OCI-LY3 (cell line): ENCODE data around the gene PBX3.

Experiments
- H2AFZ ChIP-seq: fragments of 200-600, 300-600 bp; shearing (Covaris generic); 2 replicates; pipeline ENCODE4 v1.6.0; 2014; ENCODE audit warnings: antibody characterized with exemption, low read depth, low read length
- H3K27ac ChIP-seq: fragments of 200-600, 300-600 bp; sonication (generic); 2 replicates; pipeline ENCODE4 v1.5.1; 2014; ENCODE audit warnings: mild to moderate bottlenecking, low read length, moderate library complexity, mixed read lengths
- H3K27me3 ChIP-seq: fragments of 200-600, 300-600 bp; sonication (generic); 2 replicates; pipeline ENCODE4 v1.6.1; 2014; ENCODE audit warnings: low read depth, low read length, mixed read lengths
- H3K36me3 ChIP-seq: fragments of 200-600, 300-600 bp; sonication (generic); replicated peaks from 2 replicates; pipeline ENCODE3; 2014; ENCODE audit warnings: low read depth, low read length, mixed read lengths
- H3K4me1 ChIP-seq: fragments of 300-600, 200-600 bp; sonication (generic); 2 replicates; pipeline ENCODE4 v1.6.1; 2014; ENCODE audit warnings: low read length, mixed read lengths
- H3K4me2 ChIP-seq: fragments of 200-600, 300-600 bp; sonication (generic); 2 replicates; pipeline ENCODE4 v1.6.1; 2014; ENCODE audit warnings: low read length, mixed read lengths
- H3K4me3 ChIP-seq: fragments of 300-600, 200-600 bp; sonication (generic); 2 replicates; pipeline ENCODE4 v1.5.1; 2014; ENCODE audit warnings: antibody characterized with exemption, mild to moderate bottlenecking, low read length, moderate library complexity
- H3K79me2 ChIP-seq: fragments of 300-600, 200-600 bp; shearing (Covaris generic); 2 replicates; pipeline ENCODE4 v1.6.1; 2014; ENCODE audit warnings: mild to moderate bottlenecking, low read length, mixed read lengths
- H3K9ac ChIP-seq: fragments of 300-600, 200-600 bp; shearing (Covaris generic); 2 replicates; pipeline ENCODE4 v1.6.0; 2014; ENCODE audit warnings: mild to moderate bottlenecking, low read length, moderate library complexity
- H3K9me3 ChIP-seq: fragments of 200-600, 300-600 bp; shearing (Covaris generic); 2 replicates; pipeline ENCODE4 v1.6.1; 2014; ENCODE audit warnings: low read length, mixed read lengths; ENCODE audit not compliant: insufficient read depth
- H4K20me1 ChIP-seq: fragments of 200-600, 300-600 bp; sonication (generic); 2 replicates; pipeline ENCODE4 v1.6.1; 2016; ENCODE audit warnings: low read length, mixed read lengths; ENCODE audit not compliant: insufficient read depth
- CTCF ChIP-seq: fragments of 200-600, 300-600 bp; sonication (generic); IDR thresholded peaks from 2 replicates; pipeline ENCODE4 v1.5.1; 2014; ENCODE audit warnings: antibody characterized with exemption, low read length, low read depth
- EZH2phosphoT487 ChIP-seq: fragments of 200-600 bp; shearing (Covaris generic); IDR thresholded peaks from 2 replicates; pipeline ENCODE4 v1.6.1; 2018; ENCODE audit warnings: antibody characterized with exemption, mixed run types, low read depth

Gene PBX3

GRCh38 chr9:125912667-125913066 is 165.5 kb downstream of the PBX3 start:
- Histone ChIP-seq H3K4me2 (no peak overlapping the region), H3K9ac (no peak overlapping the region), H4K20me1 (no peaks in the 10 kb centered on the region), H3K27me3 (no peaks in the 10 kb centered on the region), H3K9me3 (no peaks in the 10 kb centered on the region), H3K4me1 (no peaks in the 10 kb centered on the region), H3K27ac (no peak overlapping the region), H2AFZ (no peak overlapping the region), H3K79me2 (no peaks in the 10 kb centered on the region), H3K36me3 (no peaks in the 10 kb centered on the region), H3K4me3 (no peak overlapping the region)
- TF ChIP-seq EZH2phosphoT487: no peak
- no peak for TF ChIP-seq CTCF

- Histone ChIP-seq H3K9ac (no peak overlapping the region), H3K4me2 (no peak overlapping the region), H3K4me1 (no peaks in the 10 kb centered on the region), H3K36me3 (no peaks in the 10 kb centered on the region), H3K27ac (no peak overlapping the region), H3K27me3 (no peaks in the 10 kb centered on the region), H4K20me1 (no peaks in the 10 kb centered on the region), H3K79me2 (no peaks in the 10 kb centered on the region), H2AFZ (no peak overlapping the region), H3K4me3 (no peak overlapping the region), H3K9me3 (no peaks in the 10 kb centered on the region)
- TF ChIP-seq EZH2phosphoT487 (no peak), CTCF (no peak)
These were observed 166.4 kb downstream of the PBX3 start for GRCh38 chr9:125913551-125913950.

GRCh38 chr9:125914411-125914810 is 167.2 kb downstream of the PBX3 start:
- Histone ChIP-seq H3K27me3 (no peaks in the 10 kb centered on the region), H3K79me2 (no peaks in the 10 kb centered on the region), H3K4me3 (no peak overlapping the region), H3K9ac (no peak overlapping the region), H3K36me3 (no peaks in the 10 kb centered on the region), H3K9me3 (no peaks in the 10 kb centered on the region), H3K4me1 (no peaks in the 10 kb centered on the region), H4K20me1 (no peaks in the 10 kb centered on the region), H3K27ac (no peak overlapping the region), H3K4me2 (no peak overlapping the region), H2AFZ (no peak overlapping the region)
- TF ChIP-seq EZH2phosphoT487 (no peak), CTCF (no peak)

- Histone ChIP-seq H3K4me1 (no peaks in the 10 kb centered on the region), H3K27ac (no peak overlapping the region), H3K4me3 (no peak overlapping the region), H3K79me2 (no peaks in the 10 kb centered on the region), H3K9me3 (no peaks in the 10 kb centered on the region), H3K36me3 (no peaks in the 10 kb centered on the region), H3K4me2 (no peak overlapping the region), H4K20me1 (no peaks in the 10 kb centered on the region), H2AFZ (no peak overlapping the region), H3K9ac (no peak overlapping the region), H3K27me3 (no peaks in the 10 kb centered on the region)
- no peak for TF ChIP-seq CTCF
- no peak for TF ChIP-seq EZH2phosphoT487
These were observed 168.4 kb downstream of the PBX3 start for GRCh38 chr9:125915606-125916005.
